HCT116 (cell line): ENCODE results near the gene ZNF618.

Source experiments
- CTCF ChIP-seq, 3 experiments: fragments of 200-600 bp in 1 of 3; sonication (generic) in 1 of 3; IDR thresholded peaks in 2 of 3; conservative IDR thresholded peaks in 1 of 3; 2 replicates each; pipeline ENCODE4 v1.5.1; 2012 to 2017; ENCODE audit warnings: low read depth in 2 of 3, low read length in 2 of 3, antibody characterized with exemption in 1 of 3, borderline replicate concordance in 1 of 3, control low read depth in 1 of 3, mild to moderate bottlenecking in 1 of 3, mixed read lengths in 1 of 3, mixed run types in 1 of 3, moderate library complexity in 1 of 3; ENCODE audit not compliant: insufficient read depth in 1 of 3
- EZH2phosphoT487 ChIP-seq: fragments of 200-600 bp; IDR thresholded peaks from 2 replicates; pipeline ENCODE4 v1.6.1; 2018; ENCODE audit warnings: antibody characterized with exemption, borderline replicate concordance
- MAX ChIP-seq: IDR thresholded peaks from 2 replicates; pipeline ENCODE4 v1.6.1; 2012
- POLR2A ChIP-seq: IDR thresholded peaks from 2 replicates; pipeline ENCODE4 v1.7.0; 2011; ENCODE audit warnings: borderline replicate concordance; ENCODE audit not compliant: insufficient read depth, insufficient read length; ENCODE audit errors: extremely low read depth
- REST ChIP-seq: IDR thresholded peaks from 2 replicates; pipeline ENCODE4 v1.6.1; 2012; ENCODE audit warnings: low read depth
- SIN3A ChIP-seq: IDR thresholded peaks from 2 replicates; pipeline ENCODE4 v1.6.1; 2012; ENCODE audit warnings: low read depth
- ZFX ChIP-seq: fragments of 450-650 bp; IDR thresholded peaks from 2 replicates; pipeline ENCODE4 v1.6.1; 2017

GRCh38 chr9:113962396-113962795 is 86.3 kb downstream of the ZNF618 start:
- no peak for TF ChIP-seq SIN3A
- TF ChIP-seq EZH2phosphoT487 = no peak
- TF ChIP-seq CTCF (IDR thresholded peaks at IDR 0.05 in 2 of 3, conservative IDR thresholded peaks at IDR 0.05 in 1 of 3; ENCODE audit: borderline replicate concordance in 1 of 3, insufficient read depth in 1 of 3, low read depth in 2 of 3, low read length in 2 of 3) = no peak
- TF ChIP-seq MAX = no peak
- TF ChIP-seq REST = no peak
- TF ChIP-seq POLR2A = no peak
- TF ChIP-seq ZFX = no peak
